UCSD-AML1 (cell line): Measurements from ENCODE around the gene TRIM44.
"Not testable (repeated sequence)": the region's sequence is repeated elsewhere in the genome, so short reads cannot be mapped to it uniquely, and the experiment has no call there.

Experiments used
- DNase-seq: peaks from one replicate; lab custom pipeline; 2025; ENCODE audit not compliant: unreplicated experiment; lab: John Stamatoyannopoulos, UW

Gene TRIM44

GRCh38 chr11:35715677-35716076, 53.1 kb downstream of the TRIM44 start:
- DNase-seq = not testable (repeated sequence)

- DNase-seq = no peak
Observed at GRCh38 chr11:35717043-35717442, 54.5 kb downstream of the TRIM44 start.

- no peak for DNase-seq
Observed at GRCh38 chr11:35717520-35717919, 54.9 kb downstream of the TRIM44 start.

DNA sequence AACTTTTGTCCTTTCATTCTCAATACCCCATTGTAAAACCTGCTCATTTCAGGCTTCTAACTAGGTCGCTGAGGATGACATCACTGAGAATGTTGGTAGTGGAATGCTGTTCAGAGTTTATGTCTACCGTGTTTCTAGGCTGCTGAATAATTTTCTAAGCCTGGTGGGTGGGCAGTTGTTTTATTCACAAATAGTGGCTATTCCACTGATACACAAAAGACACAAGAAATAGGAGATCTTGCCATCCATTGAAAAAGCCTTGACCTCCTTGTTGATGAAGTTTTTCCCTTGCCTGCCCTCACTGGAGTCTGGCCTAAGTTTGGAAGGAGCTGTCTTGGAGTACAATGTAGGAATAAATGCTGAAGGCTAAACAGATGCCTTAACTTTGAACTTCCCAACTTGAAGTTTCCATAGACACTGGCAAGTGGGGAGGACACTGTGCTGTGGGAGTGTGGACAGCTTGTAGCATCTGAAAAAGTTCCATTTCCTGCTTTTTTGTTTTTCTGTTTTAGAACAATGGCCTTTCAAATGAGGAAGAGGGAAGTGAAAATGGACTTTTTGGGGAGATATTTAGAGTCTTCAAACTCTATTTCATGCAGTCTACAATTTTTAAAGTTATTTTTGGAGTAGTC, 59.2 kb downstream of the TRIM44 start:
- DNase-seq = no peak

DNA sequence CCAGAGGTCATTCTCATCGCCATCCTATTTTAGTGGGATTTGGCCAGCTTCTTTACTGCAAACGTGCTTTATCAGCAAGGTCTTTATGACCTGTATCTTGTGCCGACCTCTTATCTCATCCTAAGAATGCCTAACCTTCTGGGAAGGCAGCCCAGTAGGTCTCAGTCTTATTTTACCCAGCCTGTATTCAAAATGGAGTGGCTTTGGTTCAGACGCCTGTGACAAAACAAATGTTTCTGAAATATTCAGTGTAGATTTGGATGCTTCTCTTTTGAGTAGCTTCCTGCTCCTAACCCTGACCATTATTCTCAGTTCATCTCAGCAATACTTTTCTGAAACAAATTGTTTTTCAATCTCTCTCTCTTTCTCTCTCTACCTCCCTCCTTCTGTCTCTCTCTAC, 60.1 kb downstream of the TRIM44 start:
- DNase-seq = no peak

DNA sequence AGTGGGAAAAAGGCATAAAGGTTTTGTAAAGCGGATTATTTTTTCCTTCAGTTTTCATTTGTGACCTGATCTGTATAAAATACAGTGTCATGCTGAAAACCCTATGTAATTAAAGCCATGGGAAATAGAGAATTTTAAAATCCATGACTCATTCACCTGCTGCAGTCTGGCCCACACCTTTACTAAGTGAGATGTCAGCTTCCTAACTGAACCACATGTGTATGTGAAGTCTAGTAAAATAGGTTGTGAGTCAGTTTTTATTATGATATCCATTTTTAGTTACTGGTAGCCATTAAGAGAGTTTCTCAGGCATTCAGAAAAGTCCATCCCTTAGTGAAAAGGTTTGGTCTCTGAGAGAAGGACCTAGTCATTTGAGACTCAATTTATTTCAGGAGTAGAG, 60.9 kb downstream of the TRIM44 start:
- no peak for DNase-seq

- no peak for DNase-seq
Observed at GRCh38 chr11:35723913-35724312, 61.3 kb downstream of the TRIM44 start.

DNA sequence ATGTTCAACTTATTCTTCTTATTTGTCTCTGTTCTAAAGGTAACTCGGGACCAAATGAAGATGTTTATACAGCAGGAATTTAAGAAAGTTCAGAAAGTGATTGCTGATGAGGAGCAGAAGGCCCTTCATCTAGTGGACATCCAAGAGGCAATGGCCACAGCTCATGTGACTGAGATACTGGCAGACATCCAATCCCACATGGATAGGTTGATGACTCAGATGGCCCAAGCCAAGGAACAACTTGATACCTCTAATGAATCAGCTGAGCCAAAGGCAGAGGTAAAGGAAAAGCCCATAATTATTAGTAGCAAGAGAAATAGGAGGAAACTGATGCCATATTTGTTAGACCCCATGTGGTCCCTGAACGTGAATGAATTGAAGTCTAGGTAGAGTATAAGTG, 63.3 kb downstream of the TRIM44 start:
- no peak for DNase-seq

- DNase-seq = no peak
Observed at GRCh38 chr11:35727140-35727539, 64.6 kb downstream of the TRIM44 start.

DNA sequence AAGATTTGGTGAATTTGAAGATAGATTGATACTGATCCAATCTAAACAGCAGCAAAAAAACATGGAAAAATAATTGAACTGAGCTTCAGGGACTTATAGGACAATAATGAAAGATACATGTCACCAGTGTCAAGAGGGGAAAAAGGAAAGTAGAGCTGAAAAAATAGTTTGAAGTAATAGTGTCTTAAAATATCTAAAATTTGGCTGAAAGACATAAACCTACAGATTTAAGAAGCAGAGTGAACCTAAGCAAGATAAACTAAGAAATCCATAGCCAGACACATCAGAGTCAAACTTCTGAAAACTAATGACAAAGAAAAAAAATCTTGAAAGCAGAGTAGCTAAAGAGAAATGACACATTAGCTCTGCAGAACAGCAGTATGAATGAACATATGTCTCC, 67.7 kb downstream of the TRIM44 start:
- DNase-seq = no peak

DNA sequence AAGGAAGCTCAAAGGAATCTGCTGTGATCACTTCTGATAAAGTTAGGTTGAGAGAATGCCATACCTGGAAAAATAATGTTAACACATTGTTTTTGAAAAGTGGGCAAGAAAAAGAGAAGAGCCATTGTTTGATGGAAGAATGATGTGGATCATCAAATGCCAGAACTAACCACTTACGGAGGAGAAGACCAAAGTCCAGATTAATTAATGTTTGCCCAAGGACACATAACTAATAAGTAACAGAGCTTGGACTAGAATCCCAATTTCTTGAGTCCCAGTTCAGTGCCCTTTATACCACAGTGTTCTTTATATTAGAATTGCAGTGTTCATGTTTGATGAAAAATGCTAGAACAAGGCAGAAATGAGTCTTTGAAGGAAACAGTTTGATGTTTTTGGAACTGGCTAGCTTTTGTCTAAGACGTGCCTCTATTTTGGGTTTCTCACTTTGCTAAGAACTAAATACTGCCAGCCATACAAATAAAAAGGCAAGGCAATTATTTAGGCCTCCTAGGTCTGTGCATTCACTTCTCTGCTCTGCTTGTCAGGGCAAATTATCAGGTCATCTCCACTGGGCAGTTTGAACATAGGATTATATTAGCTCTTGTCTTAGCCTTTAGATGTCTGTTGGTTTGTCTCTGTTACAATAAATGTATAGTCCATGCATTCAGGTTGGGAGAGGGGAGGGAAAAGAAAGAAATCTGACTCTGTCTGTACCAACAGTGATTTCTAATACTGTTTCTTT, 72.3 kb downstream of the TRIM44 start:
- DNase-seq = no peak

GRCh38 chr11:35735411-35735810, 72.8 kb downstream of the TRIM44 start:
- no peak for DNase-seq

DNA sequence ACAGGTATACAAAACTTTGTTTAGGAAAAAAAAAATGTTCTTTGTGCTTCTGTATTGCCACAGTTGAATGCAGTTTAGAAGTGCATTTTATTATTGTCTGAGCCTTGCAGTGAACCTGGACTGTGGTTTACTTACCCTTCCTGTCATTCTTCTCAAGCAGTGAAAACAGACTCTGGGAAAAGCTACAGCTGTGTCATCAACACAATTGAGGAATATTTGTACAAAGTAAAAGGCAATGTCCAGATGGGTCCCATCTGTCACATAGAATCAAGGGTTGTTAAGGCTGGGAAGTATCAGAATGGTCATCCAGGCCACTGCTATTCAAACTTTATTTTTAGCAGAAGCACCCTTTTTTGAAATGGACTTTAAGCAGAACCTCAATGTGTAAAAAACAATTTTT, 73.3 kb downstream of the TRIM44 start:
- no peak for DNase-seq

- DNase-seq = no peak
Observed at GRCh38 chr11:35736952-35737351, 74.4 kb downstream of the TRIM44 start.

DNA sequence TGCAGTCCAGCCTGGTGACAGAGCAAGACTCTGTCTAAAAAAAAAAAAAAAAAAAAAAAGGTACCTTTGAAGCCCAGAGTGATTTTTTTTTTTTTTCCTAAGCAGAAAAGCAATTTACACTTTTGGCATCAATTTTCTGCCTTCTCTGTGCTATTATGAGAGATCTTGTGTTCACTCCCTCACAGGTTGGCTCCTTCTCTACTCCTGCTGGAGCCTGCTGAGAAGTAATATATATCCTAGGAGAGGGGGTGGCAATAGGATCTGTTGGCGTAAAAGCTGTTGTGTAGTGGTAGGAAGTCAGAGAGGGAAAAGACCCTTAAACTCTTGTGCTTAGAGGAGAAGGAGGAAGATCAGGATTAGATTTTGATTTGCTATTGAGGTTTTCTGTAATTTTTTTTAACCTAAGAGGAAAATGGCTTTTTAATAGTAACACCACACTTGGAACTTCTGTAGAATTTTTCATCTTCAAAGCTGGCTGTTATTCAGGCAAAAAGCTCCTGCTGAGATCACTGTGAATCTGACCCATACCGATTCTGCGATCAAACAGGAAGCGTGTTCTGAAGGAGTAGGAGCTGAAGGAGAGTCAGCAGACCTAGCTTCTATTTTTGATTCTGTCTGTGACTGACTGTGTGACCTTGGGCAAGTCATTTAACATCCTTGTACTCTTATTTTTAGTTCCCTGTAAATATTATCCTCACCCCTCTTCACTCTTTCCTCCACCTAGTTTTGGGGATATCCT, 77.7 kb downstream of the TRIM44 start:
- no peak for DNase-seq

- no peak for DNase-seq
Observed at GRCh38 chr11:35742707-35743454, 80.3 kb downstream of the TRIM44 start.

DNA sequence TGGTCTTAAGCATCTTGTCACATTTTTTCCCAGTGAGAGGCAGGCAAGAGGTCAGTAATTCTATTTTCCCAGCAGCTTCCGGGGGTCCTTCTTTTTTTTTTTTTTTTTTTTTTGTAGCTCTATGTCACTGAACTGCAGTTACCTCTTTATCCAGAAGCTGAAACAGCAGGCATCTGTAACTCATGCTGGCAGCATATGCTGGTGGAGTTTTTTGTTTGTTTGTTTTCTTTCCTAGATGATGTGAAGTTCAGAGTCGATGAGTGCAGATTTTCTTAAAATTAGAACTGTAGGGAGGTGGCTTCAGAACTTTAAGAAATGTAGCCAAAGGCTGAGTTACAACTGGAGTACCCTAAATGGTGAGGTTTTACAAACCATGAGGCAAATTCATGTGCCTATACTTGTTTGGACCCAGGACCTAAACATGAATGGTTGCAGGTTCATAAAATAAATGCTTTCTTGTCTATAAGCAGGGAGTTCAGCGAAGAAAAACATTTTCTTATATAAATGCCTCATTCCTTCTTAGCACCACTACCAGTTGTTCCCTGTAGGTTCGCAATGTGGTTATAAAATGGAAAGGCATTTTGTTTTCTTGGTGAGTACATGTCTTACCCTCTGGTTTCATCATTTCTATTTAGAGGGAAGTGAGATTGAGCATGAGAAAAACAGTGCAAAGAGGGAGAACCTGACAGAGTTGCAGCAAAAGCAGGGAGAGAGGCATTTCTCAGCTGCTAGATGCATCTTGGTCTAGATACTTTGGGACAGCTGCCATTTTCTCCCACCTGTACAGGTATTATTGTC, 84.0 kb downstream of the TRIM44 start:
- no peak for DNase-seq

GRCh38 chr11:35747668-35748067, 85.1 kb downstream of the TRIM44 start:
- no peak for DNase-seq

DNA sequence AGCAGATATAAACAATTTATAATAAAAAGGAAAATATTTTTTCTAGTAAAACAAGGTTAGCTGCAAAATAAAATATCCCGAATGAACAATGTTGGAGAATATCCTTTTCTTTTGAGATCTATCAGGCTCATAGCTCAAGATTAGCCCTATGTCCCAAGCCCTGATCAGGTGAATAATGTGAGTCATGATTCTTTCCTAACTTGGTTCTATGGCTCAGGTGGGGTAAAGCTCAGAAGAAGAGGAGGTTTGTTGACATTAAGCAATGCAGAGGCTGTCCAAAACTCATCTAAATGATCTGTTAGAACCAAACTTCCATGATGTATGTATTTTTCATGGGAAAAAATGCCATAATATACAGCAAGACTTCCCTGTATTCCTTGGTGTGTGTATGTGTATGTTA, 86.1 kb downstream of the TRIM44 start:
- DNase-seq = no peak

- no peak for DNase-seq
Observed at GRCh38 chr11:35750315-35750714, 87.7 kb downstream of the TRIM44 start.
